Spinal cord (tissue), 10 donors: ENCODE data around the gene ORM1. TPM values are rescaled to one million over a fixed set of nuclear protein-coding genes. Genes with fewer than 3 reads are reported as not detected.
"Not testable (repeated sequence)": the region's sequence is repeated elsewhere in the genome, so short reads cannot be mapped to it uniquely, and the experiment has no call there.

ENCODE experiments used
- DNase-seq, 6 donors: peaks; one replicate each; pipeline versions ENCODE4 v3.0.0 to v3.0.0-alpha.2; 2013 to 2015; ENCODE audit warnings: low spot score in 6 of 6, low read depth in 4 of 6
- H3K27ac ChIP-seq: one replicate; pipeline ENCODE4 v1.5.1; 2013; ENCODE audit warnings: low read depth, low read length, control low read depth
- H3K27me3 ChIP-seq: one replicate; pipeline ENCODE4 v1.6.1; 2013; ENCODE audit warnings: low read length; ENCODE audit not compliant: control insufficient read depth, insufficient read depth
- H3K36me3 ChIP-seq: one replicate; pipeline ENCODE4 v1.6.1; 2013; ENCODE audit warnings: low read length; ENCODE audit not compliant: control insufficient read depth, insufficient read depth
- H3K4me1 ChIP-seq: one replicate; pipeline ENCODE4 v1.6.1; 2013; ENCODE audit warnings: low read length; ENCODE audit not compliant: control insufficient read depth, insufficient read depth
- H3K4me3 ChIP-seq: one replicate; pipeline ENCODE4 v1.5.1; 2013; ENCODE audit warnings: low read depth, low read length, control low read depth
- H3K9me3 ChIP-seq: one replicate; pipeline ENCODE4 v1.6.1; 2013; ENCODE audit warnings: low read length; ENCODE audit not compliant: control insufficient read depth, insufficient read depth
- WGBS: methylation state at CpG from one replicate; pipeline ENCODE4 v1.1.5; 2013; ENCODE audit warnings: missing lambda C conversion rate; ENCODE audit not compliant: insufficient coverage; 5-methylcytosine and 5-hydroxymethylcytosine counted together
- long read RNA-seq, 4 donors: transcript quantifications; one replicate each; lab custom pipeline, GENCODE V29; 2026
- polyA plus RNA-seq, 2 donors: library from polyadenylated mRNA; unstranded; fragments of 120-200 nt; gene quantifications; one replicate each; pipeline ENCODE4 v1.2.1, GENCODE V29; 2013; ENCODE audit not compliant: insufficient read length in 2 of 2
- total RNA-seq, 2 donors: library from RNA; depleted of rRNA in 1 of 2; stranded (reverse); fragments of 120-200 nt in 1 of 2; fragments of >200 nt in 1 of 2; gene quantifications; one replicate each; pipeline versions ENCODE4 v1.2.3 to v1.2.4, GENCODE V29; 2013 to 2014
- donor health status: healthy.

The ORM1 gene
- total RNA-seq (1 to 10 TPM in 1 of 2 donors, under 1 TPM in 1; 0.72 to 5.2 TPM), polyA plus RNA-seq (not detected)
- long read RNA-seq, donor 1: 0 reads
- long read RNA-seq, donor 2: 0 reads
- long read RNA-seq, donor 3: 0 reads
- long read RNA-seq, donor 4, transcript ORM1-201 (6 exons, 802 nt): major isoform, 5 of 5 reads
- long read RNA-seq, donor 4, partial matches to known transcripts: 0 of 5 reads
- long read RNA-seq, donor 4, other reads (novel, unspliced or antisense): 0 of 5 reads

DNA sequence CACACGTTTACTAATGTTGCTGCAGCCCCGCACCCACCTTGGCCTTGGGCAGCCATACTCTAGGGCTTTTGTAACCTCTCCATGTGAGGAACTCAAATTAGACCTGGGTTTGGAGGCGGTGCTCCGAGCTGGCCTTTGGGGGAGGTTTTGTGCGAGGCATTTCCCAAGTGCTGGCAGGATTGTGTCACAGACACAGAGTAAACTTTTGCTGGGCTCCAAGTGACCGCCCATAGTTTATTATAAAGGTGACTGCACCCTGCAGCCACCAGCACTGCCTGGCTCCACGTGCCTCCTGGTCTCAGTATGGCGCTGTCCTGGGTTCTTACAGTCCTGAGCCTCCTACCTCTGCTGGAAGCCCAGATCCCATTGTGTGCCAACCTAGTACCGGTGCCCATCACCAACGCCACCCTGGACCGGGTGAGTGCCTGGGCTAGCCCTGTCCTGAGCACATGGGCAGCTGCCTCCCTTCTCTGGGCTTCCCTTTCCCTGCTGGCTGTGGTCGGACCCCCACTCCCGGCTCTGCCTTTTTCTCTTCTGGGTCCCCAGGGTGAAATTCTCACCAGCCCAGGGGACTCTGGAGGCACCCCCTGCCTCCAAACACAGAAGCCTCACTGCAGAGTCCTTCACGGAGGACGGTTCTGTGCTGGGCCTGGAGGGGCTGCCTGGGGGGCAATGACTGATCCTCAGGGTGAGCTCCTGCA lies at the start of gene ORM1:
Gene ORM1, plus strand, starts transcription at position 268 of the 701 bp plus-strand sequence. Its CDS starts 36 bp downstream, at position 304.
- not testable (repeated sequence) for H3K27ac ChIP-seq, H3K36me3 ChIP-seq, H3K9me3 ChIP-seq, H3K27me3 ChIP-seq, H3K4me3 ChIP-seq, H3K4me1 ChIP-seq, DNase-seq
- no CpG with 5 or more reads among the region's 15 CpGs for WGBS

DNA sequence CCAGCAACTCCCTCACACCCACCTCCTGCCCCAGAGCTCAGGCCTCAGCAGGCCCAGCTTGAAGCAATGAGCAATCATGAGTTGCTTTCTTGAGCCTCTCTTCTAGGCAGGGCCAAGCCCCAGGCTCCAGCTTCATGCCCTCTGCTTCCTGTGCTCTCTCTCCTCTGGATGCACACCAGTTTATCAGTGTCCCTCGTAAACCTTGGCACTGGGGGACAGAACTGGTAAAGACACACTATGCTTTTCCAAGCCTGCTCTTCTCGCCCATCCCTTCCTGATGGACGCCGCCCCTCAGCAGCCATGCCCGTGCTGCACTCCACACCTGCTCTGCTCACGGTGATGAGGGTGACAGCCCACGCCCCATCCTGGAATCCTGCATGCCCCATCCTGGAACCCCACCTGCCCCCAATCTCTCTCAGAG lies 49.4 kb upstream of the ORM1 start:
- Histone ChIP-seq H3K9me3 (no peaks in the 10 kb centered on the region), H3K4me1 (peaks cover 2% of the 10 kb centered on the region), H3K36me3 (peaks cover 9% of the 10 kb centered on the region), H3K27me3 (no peaks in the 10 kb centered on the region), H3K27ac (no peak overlapping the region), H3K4me3 (no peak overlapping the region)
- no peak for DNase-seq
- 98% methylated on average over 7 of the region's 7 CpGs for WGBS

DNA sequence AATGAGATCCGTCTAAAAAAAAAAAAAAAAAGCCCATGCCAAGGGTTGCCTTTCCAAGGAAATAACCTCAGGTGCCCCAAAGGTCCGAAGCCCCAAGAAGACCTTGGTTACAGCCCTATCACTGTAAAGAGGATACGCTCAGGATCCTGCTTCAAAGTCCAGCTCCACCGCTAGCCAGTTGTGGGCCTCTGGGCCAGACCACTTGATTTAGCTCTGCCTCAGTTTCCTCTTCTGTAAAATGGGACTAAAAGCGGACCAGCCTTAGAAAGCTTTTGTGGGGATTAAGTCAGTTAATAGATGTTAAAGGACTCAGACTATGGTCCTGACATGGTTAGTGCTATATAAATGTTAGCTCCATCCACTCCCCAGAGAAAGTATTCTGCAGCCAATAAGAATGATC lies 48.7 kb upstream of the ORM1 start:
- DNase-seq: no peak
- peaks cover 9% of the 10 kb centered on the region for H3K36me3 ChIP-seq
- H3K9me3 ChIP-seq: no peaks in the 10 kb centered on the region
- H3K4me1 ChIP-seq: peaks cover 2% of the 10 kb centered on the region
- no peak overlapping the region for H3K27ac ChIP-seq
- 97% methylated on average over 4 of the region's 5 CpGs for WGBS
- no peak overlapping the region for H3K4me3 ChIP-seq
- H3K27me3 ChIP-seq: no peaks in the 10 kb centered on the region

DNA sequence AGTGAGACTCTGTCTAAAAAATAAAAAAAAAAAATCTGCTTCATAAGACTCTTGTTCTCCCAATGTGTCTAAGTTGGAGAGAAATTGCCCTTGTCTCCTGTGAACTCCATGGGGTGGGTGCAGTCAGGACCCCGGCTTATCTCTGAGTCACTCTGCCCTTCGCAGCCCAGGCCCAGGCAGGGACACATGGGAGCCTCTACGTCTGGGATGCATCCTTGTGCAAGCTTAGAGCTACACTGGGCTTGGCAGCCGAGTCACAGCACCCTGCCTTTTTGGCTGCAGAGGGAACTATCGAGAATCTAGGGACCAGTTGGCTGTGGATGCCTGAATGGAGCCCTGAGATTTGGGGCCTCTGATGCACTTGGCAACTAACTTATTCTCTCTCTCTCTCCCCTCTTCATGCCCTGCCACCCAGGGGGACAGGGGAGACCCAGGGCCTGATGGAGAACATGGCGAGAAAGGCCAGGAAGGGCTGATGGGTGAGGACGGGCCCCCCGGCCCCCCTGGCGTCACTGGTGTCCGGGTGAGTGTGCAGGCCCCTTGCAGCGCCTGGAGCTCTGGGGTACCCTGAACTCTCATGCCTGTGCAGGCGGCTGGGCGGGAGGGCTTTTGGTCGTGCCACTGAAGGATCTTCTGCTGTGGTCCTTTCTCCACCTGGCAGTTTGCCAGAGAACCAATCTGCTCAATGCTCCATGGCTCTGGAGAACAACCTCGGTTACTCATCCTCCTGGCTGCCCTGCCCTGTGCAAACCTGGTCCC lies 47.5 kb upstream of the ORM1 start:
- Histone ChIP-seq H3K36me3 (peaks cover 9% of the 10 kb centered on the region), H3K4me1 (peaks cover 2% of the 10 kb centered on the region), H3K27me3 (no peaks in the 10 kb centered on the region), H3K4me3 (no peak overlapping the region), H3K27ac (no peak overlapping the region), H3K9me3 (no peaks in the 10 kb centered on the region)
- DNase-seq: no peak
- WGBS: 87% methylated on average over 15 of the region's 15 CpGs

DNA sequence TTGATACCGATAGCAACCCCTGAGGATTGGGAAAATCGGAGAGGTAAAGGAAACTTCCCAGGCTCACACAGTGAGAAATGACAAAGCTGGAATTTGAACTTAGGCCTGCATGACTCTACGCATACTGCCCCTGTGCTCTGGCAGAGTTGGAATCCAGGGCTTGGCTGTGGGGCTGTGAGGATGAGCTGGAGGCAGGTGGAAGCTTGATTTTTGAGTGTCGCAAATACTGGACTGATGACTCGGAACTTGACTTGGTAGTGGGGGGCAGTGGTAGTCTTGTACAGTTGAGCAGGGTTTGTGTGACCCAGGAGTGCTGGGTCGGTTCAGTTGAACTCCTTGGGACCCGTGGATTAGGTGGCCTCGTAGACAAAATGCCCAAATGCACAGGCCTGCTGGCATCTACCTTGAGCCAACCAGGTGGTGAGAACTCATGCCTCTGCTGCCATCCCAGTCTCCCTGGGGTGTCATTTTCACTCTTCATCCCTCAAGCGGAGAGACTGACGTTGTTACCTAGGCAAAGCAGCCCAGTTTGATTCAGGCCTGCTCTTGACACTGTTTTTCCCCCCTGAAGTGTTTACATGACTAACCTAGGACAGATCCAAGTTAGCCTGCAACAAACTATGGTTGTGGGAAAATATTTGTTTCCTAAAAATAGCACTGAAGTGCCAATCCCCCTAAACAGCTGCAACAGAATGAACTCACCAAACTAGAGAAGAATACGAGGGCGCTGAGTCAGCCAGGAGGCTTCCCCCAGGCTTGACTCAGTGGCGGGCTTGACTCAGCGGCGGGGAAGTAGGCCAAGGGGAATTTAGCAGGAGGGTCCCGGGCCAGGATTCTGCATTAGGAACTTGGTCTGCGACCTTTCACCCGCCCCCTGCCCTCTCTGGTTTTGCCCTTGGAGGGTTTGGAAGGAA lies 45.7 kb upstream of the ORM1 start:
- Histone ChIP-seq H3K4me1 (peaks cover 15% of the 10 kb centered on the region), H3K4me3 (no peak overlapping the region), H3K27me3 (no peaks in the 10 kb centered on the region), H3K27ac (no peak overlapping the region), H3K9me3 (no peaks in the 10 kb centered on the region), H3K36me3 (peaks cover 6% of the 10 kb centered on the region)
- WGBS: 89% methylated on average over 14 of the region's 18 CpGs
- DNase-seq: no peak

DNA sequence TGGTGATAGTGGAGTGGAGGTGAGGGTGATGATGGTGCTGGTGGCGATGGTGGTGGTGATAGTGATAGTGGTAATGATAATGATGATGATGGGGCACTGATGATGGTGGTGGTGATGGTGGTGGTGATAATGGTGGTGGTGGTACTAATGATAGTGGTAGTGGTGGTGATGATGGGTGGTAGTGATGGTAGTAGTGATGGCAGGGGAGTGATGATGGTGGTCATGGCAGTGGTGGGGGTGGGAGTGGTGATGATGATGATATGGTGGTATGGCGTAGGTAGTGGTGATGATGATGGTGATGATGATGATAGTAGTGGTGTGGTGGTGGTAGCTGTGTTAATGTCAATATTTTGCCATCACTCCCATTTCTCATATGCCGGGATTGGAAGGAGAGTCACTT lies 44.5 kb upstream of the ORM1 start:
- WGBS: no CpG with 5 or more reads among the region's 3 CpGs
- DNase-seq: no peak
- Histone ChIP-seq H3K4me3 (no peak overlapping the region), H3K4me1 (peaks cover 23% of the 10 kb centered on the region), H3K27me3 (no peaks in the 10 kb centered on the region), H3K36me3 (peaks cover 10% of the 10 kb centered on the region), H3K9me3 (no peaks in the 10 kb centered on the region), H3K27ac (no peak overlapping the region)

DNA sequence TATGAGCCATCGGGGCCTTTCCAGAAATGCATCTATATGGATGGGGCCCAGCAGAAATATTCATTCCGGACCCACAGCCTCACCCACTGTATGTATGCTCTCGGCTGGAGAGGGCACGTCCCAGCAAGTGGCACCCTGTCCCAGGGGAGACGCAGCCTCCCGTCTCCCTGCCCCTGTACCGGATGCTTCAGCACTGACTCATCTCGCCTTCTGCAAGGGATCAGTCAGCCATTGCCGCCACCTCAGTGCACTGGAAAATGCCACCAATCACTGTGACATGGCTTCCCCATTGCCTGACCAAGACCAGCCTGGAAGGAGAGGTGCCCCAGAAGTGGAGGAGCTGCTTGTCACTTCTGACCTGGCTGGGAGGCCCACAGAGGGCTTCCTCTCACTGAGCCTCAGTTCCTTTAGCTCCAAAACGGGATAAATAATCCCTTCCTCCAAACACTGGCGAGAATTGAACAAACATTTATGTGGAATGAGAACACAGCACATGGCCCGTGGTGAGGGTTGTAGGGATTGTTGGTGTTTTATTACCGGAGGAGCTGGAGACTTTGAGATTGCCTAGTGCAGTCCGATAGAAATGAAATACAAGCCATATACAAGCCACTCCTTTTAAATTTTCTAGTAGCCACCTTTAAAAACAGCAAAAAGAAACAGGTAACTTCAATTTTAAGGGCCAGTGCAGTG lies 43.9 kb upstream of the ORM1 start:
- Histone ChIP-seq H3K27ac (no peak overlapping the region), H3K9me3 (no peaks in the 10 kb centered on the region), H3K4me1 (peaks cover 28% of the 10 kb centered on the region), H3K36me3 (peaks cover 10% of the 10 kb centered on the region), H3K4me3 (no peak overlapping the region), H3K27me3 (no peaks in the 10 kb centered on the region)
- DNase-seq: no peak
- 89% methylated on average over 9 of the region's 14 CpGs for WGBS

DNA sequence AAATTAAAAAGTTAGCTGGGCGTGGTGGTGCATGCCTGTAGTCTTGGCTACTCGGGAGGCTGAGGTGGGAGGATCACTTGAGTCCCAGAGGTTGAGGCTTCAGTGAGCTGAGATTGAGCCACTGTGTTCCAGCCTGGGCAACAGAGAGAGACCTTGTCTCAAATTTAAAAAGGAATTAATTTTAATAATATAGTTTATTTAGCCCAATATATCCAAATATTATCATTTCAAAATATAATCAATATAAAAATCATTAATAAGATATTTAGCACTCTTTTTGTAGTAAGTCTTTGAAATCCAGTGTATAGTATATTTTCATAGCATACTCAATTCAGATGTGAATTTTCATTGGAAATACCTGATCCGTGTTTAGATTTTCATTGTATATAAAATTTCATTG lies 43.2 kb upstream of the ORM1 start:
- H3K4me1 ChIP-seq: peaks cover 30% of the 10 kb centered on the region
- no CpG with 5 or more reads among the region's 3 CpGs for WGBS

More for the DNA sequence above, 43.2 kb upstream of the ORM1 start:
- Histone ChIP-seq H3K36me3 (peaks cover 16% of the 10 kb centered on the region), H3K27ac (no peak overlapping the region), H3K27me3 (no peaks in the 10 kb centered on the region), H3K4me3 (no peak overlapping the region), H3K9me3 (no peaks in the 10 kb centered on the region)
- DNase-seq: no peak
